Stimulated activated CD4-positive, alpha-beta T cell treated with anti-CD3 and anti-CD28 coated beads, Interleukin-12 subunit alpha, Interleukin-12 subunit beta, amount 100 ng/mL, for 24 hours (primary cell): Measurements from ENCODE around the gene ADORA1.
A peak's percentile ranks its signal among the peaks of the same experiment; 100 is the strongest.

Experiments used
- DNase-seq, 2 experiments: peaks; one replicate each; pipeline ENCODE4 v3.0.0-alpha.2; 2020; ENCODE audit warnings: low read depth in 2 of 2

ADORA1 gene

GRCh38 chr1:203158423-203158822 is 30.9 kb downstream of the ADORA1 start:
- no peak for DNase-seq

- no peak for DNase-seq
Measured at GRCh38 chr1:203158960-203159665, 31.6 kb downstream of the ADORA1 start.

GRCh38 chr1:203159844-203160243 is 32.3 kb downstream of the ADORA1 start:
- DNase-seq = no peak

GRCh38 chr1:203161175-203161574 is 33.6 kb downstream of the ADORA1 start:
- no peak for DNase-seq

- no peak for DNase-seq
Measured at GRCh38 chr1:203161703-203162102, 34.2 kb downstream of the ADORA1 start.

GRCh38 chr1:203162403-203162802 is 34.9 kb downstream of the ADORA1 start:
- DNase-seq = no peak

- no peak for DNase-seq
Measured at GRCh38 chr1:203163891-203164635, 36.5 kb downstream of the ADORA1 start.

- no peak for DNase-seq
Measured at GRCh38 chr1:203165101-203165799, 37.7 kb downstream of the ADORA1 start.

- no peak for DNase-seq
Measured at GRCh38 chr1:203165800-203166161, 38.3 kb downstream of the ADORA1 start.

GRCh38 chr1:203166192-203166940 is 38.8 kb downstream of the ADORA1 start:
- no peak for DNase-seq

- no peak for DNase-seq
Measured at GRCh38 chr1:203167026-203167912, 39.7 kb downstream of the ADORA1 start.

GRCh38 chr1:203167913-203168200 is 40.3 kb downstream of the ADORA1 start:
- DNase-seq = no peak

- DNase-seq = no peak
Measured at GRCh38 chr1:203168256-203168786, 40.8 kb downstream of the ADORA1 start.

- DNase-seq = no peak
Measured at GRCh38 chr1:203168991-203169390, 41.5 kb downstream of the ADORA1 start.

GRCh38 chr1:203169770-203170520 is 42.4 kb downstream of the ADORA1 start:
- no peak for DNase-seq

- DNase-seq = no peak
Measured at GRCh38 chr1:203170625-203171330, 43.3 kb downstream of the ADORA1 start.

- DNase-seq = no peak
Measured at GRCh38 chr1:203171341-203172183, 44.0 kb downstream of the ADORA1 start.

- peak in 1 of 2 experiments; percentile 43 for DNase-seq
Measured at GRCh38 chr1:203172184-203173010, 44.9 kb downstream of the ADORA1 start.
